Activated T-helper 17 cell treated with anti-CD3 and anti-CD28 coated beads, Interleukin-2, amount 50 U/mL, for 72 hours (primary cell): Measurements from ENCODE around the gene NUDT16L1. TPM values are rescaled to one million over a fixed set of nuclear protein-coding genes. Genes with fewer than 3 reads are reported as not detected.

Source experiments
- ATAC-seq: fragments of 150-1000 bp; cut with Tn5 transposase; replicated peaks from 2 replicates; pipeline ENCODE4 v1.10.0; 2021; ENCODE audit warnings: mild to moderate bottlenecking, moderate library complexity
- H3K27ac Mint-ChIP-seq: one replicate; pipeline ENCODE4 v1.8.0; 2022; ENCODE audit warnings: mixed read lengths
- H3K27me3 Mint-ChIP-seq: one replicate; pipeline ENCODE4 v1.8.0; 2022; ENCODE audit warnings: mixed read lengths
- H3K36me3 Mint-ChIP-seq: one replicate; pipeline ENCODE4 v1.8.0; 2022; ENCODE audit warnings: low read depth, mild to moderate bottlenecking, mixed read lengths
- H3K4me1 Mint-ChIP-seq: one replicate; pipeline ENCODE4 v1.8.0; 2022; ENCODE audit warnings: mixed read lengths
- H3K4me3 Mint-ChIP-seq: one replicate; pipeline ENCODE4 v1.8.0; 2022; ENCODE audit warnings: mild to moderate bottlenecking, mixed read lengths
- H3K9me3 Mint-ChIP-seq: one replicate; pipeline ENCODE4 v1.8.0; 2022; ENCODE audit warnings: mixed read lengths
- total RNA-seq, 2 donors: library from RNA; stranded (reverse); gene quantifications; one replicate each; pipeline ENCODE4 v1.2.3, GENCODE V29; 2022

The NUDT16L1 gene
- total RNA-seq, 2 donors from 2014 or later, result 16.8 to 28.7 TPM

- H3K4me3 Mint-ChIP-seq, result no peak overlapping the region
- no peak overlapping the region for H3K27ac Mint-ChIP-seq
- H3K9me3 Mint-ChIP-seq, result no peaks in the 10 kb centered on the region
Measured at GRCh38 chr16:4656695-4657686, 36.4 kb upstream of the NUDT16L1 start.

GRCh38 chr16:4659363-4660353 is 33.7 kb upstream of the NUDT16L1 start:
- Mint-ChIP-seq H3K27ac (peak overlapping the region; percentile 84), H3K36me3 (peaks cover 17% of the 10 kb centered on the region), H3K4me3 (peak overlapping the region; percentile 47), H3K27me3 (no peaks in the 10 kb centered on the region), H3K4me1 (peaks cover 12% of the 10 kb centered on the region), H3K9me3 (no peaks in the 10 kb centered on the region)
- ATAC-seq, result no peak

More at GRCh38 chr16:4656695-4657686, 36.4 kb upstream of the NUDT16L1 start:
- ATAC-seq, result no peak
- H3K36me3 Mint-ChIP-seq, result peaks cover 34% of the 10 kb centered on the region
- H3K4me1 Mint-ChIP-seq, result no peaks in the 10 kb centered on the region
- no peaks in the 10 kb centered on the region for H3K27me3 Mint-ChIP-seq

GRCh38 chr16:4660454-4661007 is 32.8 kb upstream of the NUDT16L1 start:
- peaks cover 13% of the 10 kb centered on the region for H3K4me1 Mint-ChIP-seq
- no peaks in the 10 kb centered on the region for H3K27me3 Mint-ChIP-seq
- peaks cover 16% of the 10 kb centered on the region for H3K36me3 Mint-ChIP-seq
- H3K4me3 Mint-ChIP-seq, result peak overlapping the region; percentile 47
- H3K9me3 Mint-ChIP-seq, result no peaks in the 10 kb centered on the region
- peak; percentile 87 for ATAC-seq
- peak overlapping the region; percentile 84 for H3K27ac Mint-ChIP-seq

- Mint-ChIP-seq H3K9me3 (no peaks in the 10 kb centered on the region), H3K27ac (peak overlapping the region; percentile 89), H3K27me3 (no peaks in the 10 kb centered on the region), H3K36me3 (peaks cover 12% of the 10 kb centered on the region), H3K4me3 (no peak overlapping the region), H3K4me1 (peaks cover 13% of the 10 kb centered on the region)
- ATAC-seq, result no peak
Measured at GRCh38 chr16:4661661-4662060, 31.7 kb upstream of the NUDT16L1 start.

- Mint-ChIP-seq H3K4me1 (peaks cover 13% of the 10 kb centered on the region), H3K27ac (peak overlapping the region; percentile 89), H3K36me3 (peaks cover 13% of the 10 kb centered on the region), H3K27me3 (no peaks in the 10 kb centered on the region), H3K4me3 (peak overlapping the region; percentile 80), H3K9me3 (no peaks in the 10 kb centered on the region)
- no peak for ATAC-seq
Measured at GRCh38 chr16:4663465-4663776, 29.9 kb upstream of the NUDT16L1 start.

GRCh38 chr16:4663777-4664465 is 29.4 kb upstream of the NUDT16L1 start:
- Mint-ChIP-seq H3K36me3 (peaks cover 13% of the 10 kb centered on the region), H3K27me3 (no peaks in the 10 kb centered on the region), H3K9me3 (no peaks in the 10 kb centered on the region), H3K27ac (peak overlapping the region; percentile 89), H3K4me1 (peaks cover 13% of the 10 kb centered on the region), H3K4me3 (peak overlapping the region; percentile 80)
- no peak for ATAC-seq

- Mint-ChIP-seq H3K4me3 (peak overlapping the region; percentile 80), H3K36me3 (peaks cover 13% of the 10 kb centered on the region), H3K27ac (peak overlapping the region; percentile 89), H3K27me3 (no peaks in the 10 kb centered on the region), H3K9me3 (no peaks in the 10 kb centered on the region), H3K4me1 (peaks cover 13% of the 10 kb centered on the region)
- peak; percentile 72 for ATAC-seq
Measured at GRCh38 chr16:4664538-4665418, 28.6 kb upstream of the NUDT16L1 start.

- no peak for ATAC-seq
- no peak overlapping the region for H3K27ac Mint-ChIP-seq
- H3K9me3 Mint-ChIP-seq, result no peaks in the 10 kb centered on the region
- H3K4me1 Mint-ChIP-seq, result peaks cover 13% of the 10 kb centered on the region
- peaks cover 13% of the 10 kb centered on the region for H3K36me3 Mint-ChIP-seq
- no peaks in the 10 kb centered on the region for H3K27me3 Mint-ChIP-seq
- peak overlapping the region; percentile 80 for H3K4me3 Mint-ChIP-seq
Measured at GRCh38 chr16:4666537-4667202, 26.7 kb upstream of the NUDT16L1 start.

GRCh38 chr16:4667203-4667963 is 26.0 kb upstream of the NUDT16L1 start:
- H3K4me3 Mint-ChIP-seq, result no peak overlapping the region
- no peak overlapping the region for H3K27ac Mint-ChIP-seq
- H3K27me3 Mint-ChIP-seq, result no peaks in the 10 kb centered on the region
- H3K4me1 Mint-ChIP-seq, result peaks cover 13% of the 10 kb centered on the region
- peaks cover 13% of the 10 kb centered on the region for H3K36me3 Mint-ChIP-seq
- H3K9me3 Mint-ChIP-seq, result no peaks in the 10 kb centered on the region
- ATAC-seq, result no peak

GRCh38 chr16:4668313-4668960 is 24.9 kb upstream of the NUDT16L1 start:
- Mint-ChIP-seq H3K27ac (no peak overlapping the region), H3K27me3 (no peaks in the 10 kb centered on the region), H3K9me3 (no peaks in the 10 kb centered on the region), H3K4me3 (no peak overlapping the region), H3K36me3 (peaks cover 13% of the 10 kb centered on the region), H3K4me1 (peaks cover 11% of the 10 kb centered on the region)
- ATAC-seq, result no peak

- no peak for ATAC-seq
- Mint-ChIP-seq H3K36me3 (peaks cover 31% of the 10 kb centered on the region), H3K9me3 (no peaks in the 10 kb centered on the region), H3K27ac (no peak overlapping the region), H3K4me3 (no peak overlapping the region), H3K4me1 (peaks cover 18% of the 10 kb centered on the region), H3K27me3 (no peaks in the 10 kb centered on the region)
Measured at GRCh38 chr16:4673387-4674046, 19.8 kb upstream of the NUDT16L1 start.
